Activated T-cell treated with anti-CD3 and anti-CD28 coated beads, Interleukin-2, amount 50 U/mL, for 4 hours (primary cell): ENCODE measurements around the gene TAF4. TPM values are rescaled to one million over a fixed set of nuclear protein-coding genes. Genes with fewer than 3 reads are reported as not detected.

Experiments
- ATAC-seq, 2 donors: fragments of 200-7000 bp; cut with Tn5 transposase; one replicate each; pipeline ENCODE4 v1.10.0; 2021
- DNase-seq: peaks from one replicate; pipeline ENCODE4 v3.0.0-alpha.2; 2020
- H3K27me3 Mint-ChIP-seq: one replicate; pipeline ENCODE4 v1.8.0; 2021; ENCODE audit warnings: low read depth, mixed read lengths
- H3K36me3 Mint-ChIP-seq: one replicate; pipeline ENCODE4 v1.8.0; 2022; ENCODE audit warnings: mixed read lengths; ENCODE audit not compliant: insufficient read depth
- H3K4me1 Mint-ChIP-seq: one replicate; pipeline ENCODE4 v1.8.0; 2021; ENCODE audit warnings: low read depth, mixed read lengths
- H3K4me3 Mint-ChIP-seq: one replicate; pipeline ENCODE4 v1.8.0; 2021; ENCODE audit warnings: mild to moderate bottlenecking, moderate library complexity, mixed read lengths
- H3K9me3 Mint-ChIP-seq: one replicate; pipeline ENCODE4 v1.8.0; 2021; ENCODE audit warnings: mixed read lengths
- total RNA-seq, 3 donors: library from RNA; stranded (reverse); gene quantifications; one replicate each; pipeline ENCODE4 v1.2.1, GENCODE V29; 2021

The TAF4 gene
- total RNA-seq, 3 donors from 2014 or later = 26.4 to 31.1 (median 27.0) TPM

DNA sequence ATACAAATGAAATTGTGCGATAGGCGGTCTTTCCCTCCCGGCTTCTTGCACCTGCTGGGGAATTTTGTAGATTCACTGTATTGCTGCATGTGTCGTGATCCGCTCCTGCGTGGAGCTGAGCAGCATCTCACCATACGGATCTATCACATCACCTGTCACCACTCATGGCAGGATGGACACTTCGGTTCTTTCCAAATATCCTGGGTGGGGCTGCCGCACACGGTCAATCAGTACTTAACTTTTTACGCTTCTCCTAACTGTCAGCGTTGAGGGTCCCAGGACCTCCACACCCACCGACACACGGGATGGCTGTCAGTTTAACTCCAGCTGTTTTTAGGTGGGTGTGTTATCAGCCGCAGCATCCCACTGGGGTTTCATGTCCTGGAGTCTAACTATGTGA is 19.2 kb downstream of the TAF4 start:
- DNase-seq (no peak), ATAC-seq (no peak)
- no peaks in the 10 kb centered on the region for H3K9me3 Mint-ChIP-seq
- H3K36me3 Mint-ChIP-seq = peaks cover 2% of the 10 kb centered on the region
- H3K27me3 Mint-ChIP-seq = no peaks in the 10 kb centered on the region
- H3K4me3 Mint-ChIP-seq = no peak overlapping the region
- H3K4me1 Mint-ChIP-seq = peaks cover 44% of the 10 kb centered on the region

DNA sequence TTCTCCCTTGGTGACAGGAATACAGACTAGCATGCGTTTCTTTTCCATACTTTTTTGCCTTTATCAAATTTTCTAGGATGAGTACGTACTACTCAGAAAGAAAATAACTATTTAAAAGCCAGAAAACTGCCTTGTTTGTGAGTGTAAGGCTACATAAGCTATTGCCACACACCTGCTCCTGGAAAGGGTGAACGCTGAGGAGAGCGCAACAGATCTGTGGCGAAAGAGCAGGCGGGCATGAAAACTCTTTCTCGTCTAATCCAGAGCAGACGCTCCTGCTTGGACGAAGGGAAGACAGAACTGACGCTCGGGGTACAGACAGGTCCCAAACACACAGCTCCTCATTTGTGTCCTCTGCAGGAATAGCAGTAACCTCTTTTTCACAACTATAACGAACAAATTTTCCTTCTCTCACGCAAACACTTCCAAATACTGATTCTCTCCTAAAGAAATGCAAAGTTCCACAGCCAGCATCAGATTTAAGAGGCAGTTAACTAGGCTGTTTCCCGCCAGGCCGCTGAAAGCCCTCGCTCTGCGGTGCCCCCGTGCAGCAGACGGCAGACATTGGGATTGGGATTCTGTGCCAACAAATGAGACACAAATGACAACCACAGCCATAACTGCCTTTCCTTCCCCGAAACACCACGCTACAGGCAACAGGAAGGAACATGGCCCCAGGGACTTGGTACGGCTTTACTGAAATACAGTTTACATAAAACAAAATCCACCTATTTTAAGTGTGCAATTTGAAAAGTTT is 20.0 kb downstream of the TAF4 start:
- ATAC-seq (no peak), DNase-seq (no peak)
- Mint-ChIP-seq H3K9me3 (no peaks in the 10 kb centered on the region), H3K4me1 (peaks cover 42% of the 10 kb centered on the region), H3K36me3 (peaks cover 2% of the 10 kb centered on the region), H3K27me3 (no peaks in the 10 kb centered on the region), H3K4me3 (no peak overlapping the region)

DNA sequence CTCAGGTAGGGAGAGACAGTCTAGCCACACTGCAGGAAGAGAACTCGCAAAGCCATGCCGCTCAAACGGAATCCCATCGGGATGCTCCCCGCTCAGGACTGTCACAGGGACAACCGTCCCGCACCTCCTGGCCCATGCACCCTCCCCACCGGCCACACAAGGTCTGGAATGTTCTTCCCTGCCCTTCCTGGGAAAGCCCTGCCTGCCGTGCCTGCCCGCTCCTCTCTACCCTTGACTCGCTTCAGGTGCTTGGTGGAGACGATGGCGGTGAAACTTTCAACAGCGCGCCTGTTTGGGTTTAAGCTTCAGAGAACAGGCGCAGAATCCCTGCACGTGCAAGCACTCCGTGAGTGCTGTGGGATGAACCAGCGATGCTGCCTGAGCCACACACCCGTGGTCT is 20.6 kb downstream of the TAF4 start:
- DNase-seq (no peak), ATAC-seq (no peak)
- peaks cover 3% of the 10 kb centered on the region for H3K36me3 Mint-ChIP-seq
- H3K4me1 Mint-ChIP-seq = peaks cover 42% of the 10 kb centered on the region
- H3K4me3 Mint-ChIP-seq = no peak overlapping the region
- no peaks in the 10 kb centered on the region for H3K9me3 Mint-ChIP-seq
- no peaks in the 10 kb centered on the region for H3K27me3 Mint-ChIP-seq

DNA sequence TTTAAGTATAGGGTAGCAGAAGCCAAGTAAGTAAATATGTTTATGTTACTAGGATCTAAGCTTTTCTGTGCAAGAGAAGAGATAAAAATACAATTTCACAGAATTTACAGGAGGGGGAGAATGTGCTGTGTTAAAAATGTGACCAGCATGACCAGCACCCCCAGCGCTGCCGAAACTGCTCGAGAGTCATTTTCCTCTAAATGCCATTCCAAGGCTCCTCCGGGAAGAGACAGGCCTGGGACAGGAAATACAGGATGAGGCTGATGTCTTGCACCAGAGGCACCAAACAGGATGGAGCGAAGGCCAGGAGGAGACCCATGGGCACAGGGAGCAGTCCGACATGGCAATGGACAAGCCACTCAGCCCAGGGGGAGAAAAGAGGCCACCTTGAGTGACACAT is 21.1 kb downstream of the TAF4 start:
- no peak for DNase-seq
- no peak overlapping the region for H3K4me3 Mint-ChIP-seq
- ATAC-seq = no peak
- peaks cover 4% of the 10 kb centered on the region for H3K36me3 Mint-ChIP-seq
- H3K27me3 Mint-ChIP-seq = no peaks in the 10 kb centered on the region
- H3K4me1 Mint-ChIP-seq = peaks cover 45% of the 10 kb centered on the region
- no peaks in the 10 kb centered on the region for H3K9me3 Mint-ChIP-seq

DNA sequence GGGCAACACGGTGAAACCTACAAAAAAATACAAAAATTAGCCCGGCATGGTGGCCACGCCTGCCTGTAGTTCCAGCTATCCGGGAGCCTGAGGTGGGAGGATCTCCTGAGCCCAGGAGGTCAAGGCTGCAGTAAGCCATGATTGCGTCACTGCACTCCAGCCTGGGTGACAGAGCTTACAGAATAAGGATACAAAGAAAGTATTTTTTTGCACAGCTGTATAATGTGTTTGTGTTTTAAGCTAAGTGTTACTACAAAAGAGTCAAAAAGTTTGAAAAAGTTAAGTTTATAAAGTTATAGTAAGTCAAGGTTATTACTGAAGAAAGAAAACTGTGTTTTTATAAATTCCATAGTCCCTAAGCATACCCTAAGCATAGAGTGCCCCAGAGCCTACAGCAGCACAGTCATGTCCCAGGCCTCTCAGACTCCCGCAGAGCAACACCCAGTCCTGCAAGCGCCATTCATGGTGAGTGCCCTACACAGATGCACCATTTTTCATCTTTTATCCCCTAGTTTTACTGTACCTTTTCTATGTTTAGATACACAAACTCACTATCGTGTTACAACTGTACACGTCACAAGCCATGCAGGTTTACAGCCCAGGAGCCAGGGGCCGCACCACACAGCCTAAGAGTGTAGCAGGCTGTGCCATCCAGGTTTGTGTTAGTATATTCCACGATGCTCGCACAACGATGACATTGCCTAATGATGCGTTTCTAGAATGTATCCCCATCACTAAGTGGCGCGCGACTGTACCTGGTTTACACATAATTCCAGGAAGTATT is 22.4 kb downstream of the TAF4 start:
- no peak for ATAC-seq
- Mint-ChIP-seq H3K4me1 (peaks cover 47% of the 10 kb centered on the region), H3K9me3 (no peaks in the 10 kb centered on the region), H3K36me3 (peaks cover 4% of the 10 kb centered on the region), H3K4me3 (no peak overlapping the region), H3K27me3 (no peaks in the 10 kb centered on the region)
- DNase-seq = no peak

DNA sequence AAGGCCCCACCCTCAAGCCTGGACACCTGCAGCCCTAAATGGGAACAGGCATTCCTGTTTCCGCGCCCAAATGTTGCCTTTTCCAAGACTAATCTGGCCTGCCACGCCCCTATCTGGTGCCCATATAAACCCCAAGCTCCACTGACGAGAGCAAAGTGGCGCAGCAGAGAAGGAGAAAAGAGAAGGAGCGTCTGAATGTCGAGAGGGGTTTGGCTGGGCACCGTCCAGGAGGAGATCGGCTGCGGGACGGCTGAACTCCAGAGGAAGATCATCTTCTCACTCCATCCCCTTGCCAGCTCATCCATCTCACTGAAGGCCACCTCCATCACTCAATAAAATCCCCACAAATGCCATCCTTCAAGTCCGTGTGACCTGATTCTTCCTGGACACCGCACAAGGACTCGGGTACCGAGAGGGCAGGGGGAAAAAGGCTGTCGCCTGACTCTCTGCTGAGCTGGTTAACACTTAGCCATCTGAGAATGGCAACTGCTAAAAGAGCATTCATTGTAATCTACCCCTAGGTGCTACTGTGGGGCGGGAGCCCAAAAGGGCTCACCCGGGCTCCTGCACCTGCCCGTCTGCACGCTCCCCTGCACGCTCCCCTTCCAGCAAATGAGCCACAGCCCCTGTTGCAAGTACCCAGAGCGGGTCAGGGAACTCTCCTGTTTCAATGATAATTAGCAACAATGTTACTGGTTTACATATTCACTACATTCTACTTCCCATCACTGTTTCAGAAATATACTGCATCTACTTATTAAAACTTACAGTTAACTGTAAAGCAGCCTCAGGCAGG is 23.5 kb downstream of the TAF4 start:
- no peak overlapping the region for H3K4me3 Mint-ChIP-seq
- ATAC-seq = no peak
- H3K9me3 Mint-ChIP-seq = no peaks in the 10 kb centered on the region
- peaks cover 47% of the 10 kb centered on the region for H3K4me1 Mint-ChIP-seq
- H3K27me3 Mint-ChIP-seq = no peaks in the 10 kb centered on the region
- no peak for DNase-seq
- peaks cover 9% of the 10 kb centered on the region for H3K36me3 Mint-ChIP-seq

DNA sequence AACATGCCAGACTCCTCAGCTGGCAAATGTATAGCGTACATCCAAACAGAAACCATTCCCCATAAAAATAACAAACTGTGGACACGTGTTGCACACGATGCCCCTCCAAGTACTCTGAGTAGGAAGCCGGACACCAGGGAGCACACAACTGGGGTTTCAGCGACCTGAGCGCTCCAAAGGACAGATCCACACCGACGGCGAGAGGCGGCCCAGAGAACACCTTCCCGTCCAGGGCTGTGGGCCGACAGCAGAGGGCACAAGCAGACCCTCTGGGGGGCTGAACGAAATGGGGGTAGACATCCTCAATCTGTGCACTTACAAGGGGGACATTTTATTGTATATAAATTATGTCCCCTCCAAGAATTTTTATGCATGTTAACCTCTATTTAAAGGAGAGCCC is 24.7 kb downstream of the TAF4 start:
- no peak overlapping the region for H3K4me3 Mint-ChIP-seq
- ATAC-seq (no peak), DNase-seq (no peak)
- peaks cover 46% of the 10 kb centered on the region for H3K4me1 Mint-ChIP-seq
- peaks cover 9% of the 10 kb centered on the region for H3K36me3 Mint-ChIP-seq
- H3K27me3 Mint-ChIP-seq = no peaks in the 10 kb centered on the region
- no peaks in the 10 kb centered on the region for H3K9me3 Mint-ChIP-seq

DNA sequence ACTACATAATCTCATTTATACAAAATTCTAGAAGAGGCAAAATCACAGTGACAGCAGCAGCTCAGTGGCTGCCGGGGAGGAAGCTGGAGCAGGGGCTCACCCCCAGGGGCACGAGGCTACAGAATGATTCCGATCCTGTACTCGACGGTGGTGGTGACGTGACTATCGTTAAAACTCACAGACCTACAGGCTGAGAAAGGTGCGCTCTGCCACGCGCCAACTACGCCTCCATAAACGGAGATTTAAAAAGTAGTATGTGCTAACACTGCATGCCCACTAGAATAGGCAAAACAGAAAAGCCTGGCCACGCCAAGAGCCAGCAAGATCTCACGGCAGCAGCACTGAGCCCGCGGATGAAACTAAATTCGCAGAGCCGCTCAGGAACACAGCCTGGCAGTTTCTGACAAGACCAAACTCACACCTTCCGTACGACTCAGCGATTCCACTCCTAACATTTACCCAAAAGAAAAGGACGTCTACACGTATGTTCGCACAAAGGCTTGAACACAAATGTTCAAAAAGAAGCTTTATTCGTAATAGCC is 25.2 kb downstream of the TAF4 start:
- Mint-ChIP-seq H3K9me3 (no peaks in the 10 kb centered on the region), H3K4me3 (no peak overlapping the region), H3K27me3 (no peaks in the 10 kb centered on the region), H3K36me3 (peaks cover 9% of the 10 kb centered on the region), H3K4me1 (peaks cover 44% of the 10 kb centered on the region)
- no peak for DNase-seq
- ATAC-seq = no peak

DNA sequence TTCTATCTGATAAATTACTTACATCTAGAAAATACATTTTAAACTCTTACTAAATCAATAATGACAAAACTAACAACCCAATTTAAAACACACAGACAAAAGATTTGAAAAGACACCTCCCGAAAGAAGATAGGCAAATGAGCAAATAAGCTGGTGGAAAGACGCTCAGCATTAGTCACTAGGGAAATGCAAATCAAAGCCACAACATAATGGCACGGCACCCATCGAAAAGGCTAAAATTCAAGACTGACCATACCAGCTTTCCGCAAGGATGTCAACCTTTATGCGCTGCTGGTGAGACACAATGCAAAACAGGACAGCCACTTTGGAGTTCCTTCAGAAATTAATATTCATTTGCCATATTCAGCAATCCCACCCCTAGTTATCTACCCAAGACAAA is 25.9 kb downstream of the TAF4 start:
- H3K9me3 Mint-ChIP-seq = no peaks in the 10 kb centered on the region
- DNase-seq (no peak), ATAC-seq (no peak)
- H3K27me3 Mint-ChIP-seq = no peaks in the 10 kb centered on the region
- peaks cover 47% of the 10 kb centered on the region for H3K4me1 Mint-ChIP-seq
- peaks cover 9% of the 10 kb centered on the region for H3K36me3 Mint-ChIP-seq
- H3K4me3 Mint-ChIP-seq = no peak overlapping the region

DNA sequence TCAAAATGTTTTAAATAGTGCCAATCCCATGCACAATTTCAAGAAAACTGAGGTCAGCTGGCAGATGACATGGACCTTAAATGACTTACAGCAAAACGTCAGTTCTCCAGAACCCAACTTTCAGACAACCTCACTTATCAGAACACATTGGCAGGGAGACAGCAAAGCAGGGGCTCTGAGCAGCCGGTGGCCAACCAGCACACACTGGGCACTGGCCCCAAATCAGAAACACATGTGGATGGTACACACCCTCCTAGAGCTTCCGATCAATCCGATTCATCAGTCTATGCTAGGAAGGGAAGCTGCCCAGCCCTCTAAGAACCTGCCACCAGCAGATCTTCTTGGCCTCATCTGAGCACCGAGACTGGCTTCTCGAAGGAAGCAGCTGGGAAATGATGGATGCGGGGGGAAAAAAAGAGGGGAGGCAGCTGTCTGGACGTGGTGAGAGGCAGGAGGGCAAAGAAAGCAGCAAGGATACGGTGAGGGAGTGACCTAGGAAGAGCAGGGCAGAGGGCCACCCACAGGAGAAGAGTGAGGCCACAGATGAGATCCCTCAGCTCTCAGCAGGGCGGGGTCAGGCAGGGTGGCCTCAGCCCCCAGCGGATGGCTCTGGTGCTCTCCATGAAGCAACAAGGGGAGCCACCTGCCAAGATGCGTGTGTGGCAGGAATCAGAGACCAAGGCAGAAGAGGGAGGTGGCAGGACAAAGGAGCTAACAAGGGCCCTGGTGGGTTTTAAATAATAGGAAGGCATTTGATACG is 32.9 kb downstream of the TAF4 start:
- no peaks in the 10 kb centered on the region for H3K9me3 Mint-ChIP-seq
- H3K4me3 Mint-ChIP-seq = peak overlapping the region; percentile 11

DNA sequence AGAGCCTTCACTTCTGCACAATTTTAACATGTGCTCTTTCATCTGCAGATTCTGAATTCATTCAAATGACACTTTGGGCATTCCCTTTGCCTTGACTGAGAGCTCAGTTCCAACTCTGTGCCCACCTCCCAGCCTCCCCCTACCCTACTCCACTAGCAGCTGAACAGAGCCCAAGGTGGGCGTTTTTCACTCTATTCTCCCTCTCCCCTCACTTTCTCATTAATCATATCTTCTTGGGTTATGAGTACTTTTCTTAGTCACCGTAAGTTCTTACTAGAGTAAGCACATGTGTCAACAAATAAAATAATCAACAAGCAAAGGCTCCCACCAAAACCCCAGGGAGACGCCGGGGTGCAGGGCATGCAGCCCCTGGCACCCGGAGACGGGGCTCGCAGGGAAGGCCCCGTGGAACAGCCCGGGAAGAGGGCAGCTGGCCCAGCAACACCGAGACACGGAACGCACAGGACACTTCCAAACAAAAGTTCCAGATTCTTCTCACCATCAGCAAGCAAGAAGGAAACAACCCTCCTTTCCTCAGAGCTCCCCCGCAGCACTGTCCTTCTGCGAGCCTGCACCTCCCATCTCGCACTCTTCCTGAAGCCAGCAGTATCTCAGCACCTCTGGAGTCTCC is 34.1 kb downstream of the TAF4 start:
- DNase-seq = no peak
- Mint-ChIP-seq H3K4me3 (peak overlapping the region; percentile 33), H3K27me3 (no peaks in the 10 kb centered on the region), H3K4me1 (peaks cover 54% of the 10 kb centered on the region), H3K9me3 (no peaks in the 10 kb centered on the region), H3K36me3 (no peaks in the 10 kb centered on the region)
- ATAC-seq = peak; percentile 72 to 76

More for the DNA sequence above, 32.9 kb downstream of the TAF4 start:
- Mint-ChIP-seq H3K27me3 (no peaks in the 10 kb centered on the region), H3K36me3 (peaks cover 4% of the 10 kb centered on the region), H3K4me1 (peaks cover 54% of the 10 kb centered on the region)
- ATAC-seq (no peak), DNase-seq (no peak)

DNA sequence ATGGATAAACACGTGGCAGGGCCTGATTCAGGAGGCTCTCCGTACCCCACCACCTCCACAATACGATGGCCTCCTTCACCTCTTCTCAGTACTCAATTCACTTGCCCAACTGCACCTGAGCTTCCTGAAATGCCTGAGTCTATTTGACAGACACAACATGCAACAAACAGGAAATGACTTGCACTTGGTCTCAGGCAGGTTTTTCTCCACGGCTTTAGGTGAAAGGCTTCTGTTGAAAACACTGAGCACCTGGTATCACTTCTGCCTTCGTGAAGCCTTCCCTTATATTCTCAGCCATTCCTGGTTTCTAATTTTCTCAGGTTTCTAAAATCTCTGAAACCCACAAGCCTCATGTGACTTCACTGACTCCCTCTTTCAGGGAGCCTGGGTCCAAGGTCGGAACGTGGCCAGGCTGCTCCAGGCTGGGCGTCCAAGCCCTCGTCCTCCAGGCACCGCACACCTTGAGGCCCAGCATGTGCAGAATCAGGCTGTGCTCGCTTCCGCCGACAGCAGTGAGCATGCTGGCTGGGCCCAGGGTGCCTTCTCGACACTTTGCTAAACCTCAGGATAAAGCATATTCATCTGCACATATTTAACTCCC is 34.7 kb downstream of the TAF4 start:
- no peak for DNase-seq
- peak; percentile 54 to 59 for ATAC-seq
- no peaks in the 10 kb centered on the region for H3K27me3 Mint-ChIP-seq
- no peaks in the 10 kb centered on the region for H3K36me3 Mint-ChIP-seq
- peak overlapping the region; percentile 33 for H3K4me3 Mint-ChIP-seq
- peaks cover 57% of the 10 kb centered on the region for H3K4me1 Mint-ChIP-seq
- H3K9me3 Mint-ChIP-seq = no peaks in the 10 kb centered on the region

DNA sequence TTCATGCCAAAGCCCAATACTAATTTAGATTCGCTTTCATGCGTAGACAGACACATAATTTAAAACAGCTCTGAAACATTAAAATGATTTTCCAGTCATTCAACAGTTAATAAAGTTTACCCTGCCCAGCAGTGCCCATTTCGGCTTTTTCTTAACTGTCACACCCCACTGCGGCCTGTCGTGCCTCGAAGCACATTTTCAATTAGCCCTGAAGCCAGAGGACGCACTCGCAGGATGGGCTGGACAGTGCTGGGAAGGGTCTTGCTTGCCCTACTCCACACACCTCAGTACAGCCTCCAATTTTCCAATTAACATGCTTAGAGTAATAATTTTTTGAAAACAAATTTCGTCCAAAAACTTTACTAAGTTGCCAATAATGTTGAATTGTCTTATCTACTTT is 35.3 kb downstream of the TAF4 start:
- DNase-seq (no peak), ATAC-seq (no peak)
- H3K9me3 Mint-ChIP-seq = no peaks in the 10 kb centered on the region
- no peaks in the 10 kb centered on the region for H3K36me3 Mint-ChIP-seq
- no peaks in the 10 kb centered on the region for H3K27me3 Mint-ChIP-seq
- H3K4me1 Mint-ChIP-seq = peaks cover 59% of the 10 kb centered on the region
- peak overlapping the region; percentile 33 for H3K4me3 Mint-ChIP-seq
